ENCODE results near the gene CCDC116. TPM values are rescaled to one million over a fixed set of nuclear protein-coding genes. Genes with fewer than 3 reads are reported as not detected.

The CCDC116 gene
- total RNA-seq, 2 donors from 2014 or later: 0.27 to 3.1 TPM

DNA sequence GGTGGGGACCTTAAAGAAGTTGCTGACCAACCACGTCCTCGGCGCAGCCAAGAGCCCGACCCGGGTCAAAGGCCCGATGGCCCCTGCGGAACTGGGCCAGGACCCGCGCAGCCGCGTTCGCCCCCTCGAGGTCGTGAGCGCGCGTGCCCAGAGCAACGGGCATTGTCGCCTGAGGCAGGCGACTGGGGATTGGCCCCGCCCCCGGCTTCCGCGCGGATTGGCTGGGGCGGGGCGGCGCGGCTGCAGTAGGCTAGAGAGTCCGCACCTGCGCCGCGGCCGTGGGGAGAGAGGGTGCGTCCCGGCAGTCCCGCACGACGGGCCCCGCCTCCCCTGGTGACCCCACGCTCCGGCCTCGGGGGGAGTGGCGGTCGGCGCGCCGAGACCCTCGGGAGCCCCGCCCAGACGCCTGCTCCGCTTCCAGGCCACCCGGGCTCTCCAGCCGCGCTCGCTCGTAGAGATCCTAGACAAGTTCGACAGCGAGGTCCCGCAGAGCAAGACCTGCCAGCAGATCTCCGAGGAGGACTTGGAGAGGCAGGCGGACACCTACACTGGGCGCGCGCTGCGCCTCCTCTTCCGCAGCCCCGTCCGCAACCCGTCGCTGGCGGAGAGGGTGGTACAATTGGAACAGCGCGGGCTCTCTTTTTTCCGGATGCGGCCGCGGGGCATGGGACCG lies 24.9 kb downstream of the CCDC116 start:
- no peak overlapping the region for H3K27ac ChIP-seq
- H3K36me3 ChIP-seq: no peaks in the 10 kb centered on the region
- TF ChIP-seq POLR2AphosphoS5 (IDR thresholded peaks at IDR 0.05) (no peak), POLR2A (IDR thresholded peaks at IDR 0.05) (peak; percentile 16)
- TF ChIP-seq, protein P1, sequence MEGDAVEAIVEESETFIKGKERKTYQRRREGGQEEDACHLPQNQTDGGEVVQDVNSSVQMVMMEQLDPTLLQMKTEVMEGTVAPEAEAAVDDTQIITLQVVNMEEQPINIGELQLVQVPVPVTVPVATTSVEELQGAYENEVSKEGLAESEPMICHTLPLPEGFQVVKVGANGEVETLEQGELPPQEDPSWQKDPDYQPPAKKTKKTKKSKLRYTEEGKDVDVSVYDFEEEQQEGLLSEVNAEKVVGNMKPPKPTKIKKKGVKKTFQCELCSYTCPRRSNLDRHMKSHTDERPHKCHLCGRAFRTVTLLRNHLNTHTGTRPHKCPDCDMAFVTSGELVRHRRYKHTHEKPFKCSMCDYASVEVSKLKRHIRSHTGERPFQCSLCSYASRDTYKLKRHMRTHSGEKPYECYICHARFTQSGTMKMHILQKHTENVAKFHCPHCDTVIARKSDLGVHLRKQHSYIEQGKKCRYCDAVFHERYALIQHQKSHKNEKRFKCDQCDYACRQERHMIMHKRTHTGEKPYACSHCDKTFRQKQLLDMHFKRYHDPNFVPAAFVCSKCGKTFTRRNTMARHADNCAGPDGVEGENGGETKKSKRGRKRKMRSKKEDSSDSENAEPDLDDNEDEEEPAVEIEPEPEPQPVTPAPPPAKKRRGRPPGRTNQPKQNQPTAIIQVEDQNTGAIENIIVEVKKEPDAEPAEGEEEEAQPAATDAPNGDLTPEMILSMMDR (IDR thresholded peaks at IDR 0.05): peak in 1 of 4 experiments; percentile 26
- peak; percentile 49 for DNase-seq (ENCODE audit: low spot score)
- intact Hi-C loops (cut with DNase I): no loop called here
- H3K4me1 ChIP-seq (replicated peaks): no peaks in the 10 kb centered on the region
- H3K4me3 ChIP-seq: peak overlapping the region; percentile 24 to 41
- H3K27me3 ChIP-seq (replicated peaks; ENCODE audit: insufficient read depth): no peaks in the 10 kb centered on the region
- no peaks in the 10 kb centered on the region for H3K9me3 ChIP-seq
- 3% methylated on average over 56 of the region's 79 CpGs for WGBS

DNA sequence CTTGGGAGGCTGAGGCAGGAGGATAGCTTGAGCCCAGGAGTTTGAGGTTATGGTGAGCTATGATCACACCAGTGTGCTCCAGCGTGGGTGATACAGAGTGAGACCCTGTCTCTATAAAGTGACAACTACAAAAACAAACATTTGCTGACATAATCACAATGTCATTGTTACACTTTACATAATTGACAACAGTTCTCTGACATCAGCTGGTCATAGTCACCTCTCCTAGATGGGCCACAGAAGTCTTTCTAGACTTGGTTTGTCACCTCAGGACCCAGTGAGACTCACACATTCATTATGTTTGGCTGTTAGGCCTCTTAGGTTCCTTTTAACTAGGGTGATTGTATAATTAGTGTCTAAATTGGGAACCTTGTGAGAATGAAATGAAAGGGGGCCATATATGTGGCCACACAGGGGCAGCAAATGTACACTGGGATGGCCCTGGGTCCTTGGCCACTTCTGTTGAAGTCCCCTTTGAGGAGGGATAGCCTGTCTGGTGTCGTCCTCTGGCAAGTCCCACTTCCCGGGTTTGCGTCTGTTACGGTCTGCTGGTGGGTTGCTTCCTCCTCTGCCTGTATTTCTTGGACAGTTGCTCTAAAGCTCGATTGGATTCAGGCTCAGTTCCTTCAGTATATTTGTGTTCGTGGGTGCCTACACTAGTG lies 27.4 kb downstream of the CCDC116 start:
- Histone ChIP-seq H3K27me3 (replicated peaks; ENCODE audit: insufficient read depth) (no peaks in the 10 kb centered on the region), H3K9me3 (no peaks in the 10 kb centered on the region), H3K4me3 (no peak overlapping the region), H3K36me3 (no peaks in the 10 kb centered on the region), H3K27ac (no peak overlapping the region), H3K4me1 (replicated peaks) (no peaks in the 10 kb centered on the region)
- WGBS: 73% methylated on average over 7 of the region's 7 CpGs
- no peak for DNase-seq (ENCODE audit: low spot score)
- intact Hi-C loops (cut with DNase I): no loop called here
- no peak for TF ChIP-seq POLR2AphosphoS5 (IDR thresholded peaks at IDR 0.05)
- TF ChIP-seq POLR2A (IDR thresholded peaks at IDR 0.05): no peak
- TF ChIP-seq, protein P1 (IDR thresholded peaks at IDR 0.05): no peak

DNA sequence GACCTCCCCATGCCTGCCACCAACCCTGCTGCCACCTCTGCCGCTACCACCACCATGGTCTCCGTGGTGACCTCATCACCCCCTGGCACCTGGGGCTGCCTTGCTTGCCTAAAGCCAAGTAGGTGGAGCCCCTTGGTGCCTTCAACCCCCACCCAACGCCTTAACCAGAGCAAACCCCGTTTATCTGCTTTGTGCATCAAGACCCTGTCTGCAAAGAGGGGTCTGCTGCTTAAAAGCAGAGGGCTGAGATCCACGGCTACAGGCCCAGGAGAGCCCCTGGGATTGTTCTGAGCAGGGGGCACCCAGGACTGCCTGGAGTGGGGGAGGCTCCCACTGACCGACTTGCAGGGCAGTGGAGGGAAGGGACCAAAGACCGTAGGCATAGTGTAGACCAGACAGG lies 28.3 kb downstream of the CCDC116 start:
- no peak for DNase-seq (ENCODE audit: low spot score)
- TF ChIP-seq, protein P1 (IDR thresholded peaks at IDR 0.05): no peak
- TF ChIP-seq POLR2A (IDR thresholded peaks at IDR 0.05) (no peak), POLR2AphosphoS5 (IDR thresholded peaks at IDR 0.05) (no peak)
- H3K27me3 ChIP-seq (replicated peaks; ENCODE audit: insufficient read depth): no peaks in the 10 kb centered on the region
- no peaks in the 10 kb centered on the region for H3K36me3 ChIP-seq
- H3K27ac ChIP-seq: no peak overlapping the region
- 85% methylated on average over 7 of the region's 7 CpGs for WGBS
- intact Hi-C loops (cut with DNase I): no loop called here
- peaks cover 3% of the 10 kb centered on the region for H3K4me1 ChIP-seq (replicated peaks)
- H3K4me3 ChIP-seq: no peak overlapping the region
- H3K9me3 ChIP-seq: no peaks in the 10 kb centered on the region

- 91% methylated on average over 5 of the region's 5 CpGs for WGBS
- Histone ChIP-seq H3K4me1 (replicated peaks) (peaks cover 3% of the 10 kb centered on the region), H3K36me3 (no peaks in the 10 kb centered on the region), H3K4me3 (no peak overlapping the region), H3K9me3 (no peaks in the 10 kb centered on the region), H3K27me3 (replicated peaks; ENCODE audit: insufficient read depth) (no peaks in the 10 kb centered on the region), H3K27ac (no peak overlapping the region)
- TF ChIP-seq, protein P1 (IDR thresholded peaks at IDR 0.05): no peak
- intact Hi-C loops (cut with DNase I): no loop called here
- no peak for DNase-seq (ENCODE audit: low spot score)
Observed at GRCh38 chr22:21661991-21662390, 29.4 kb downstream of the CCDC116 start.

DNA sequence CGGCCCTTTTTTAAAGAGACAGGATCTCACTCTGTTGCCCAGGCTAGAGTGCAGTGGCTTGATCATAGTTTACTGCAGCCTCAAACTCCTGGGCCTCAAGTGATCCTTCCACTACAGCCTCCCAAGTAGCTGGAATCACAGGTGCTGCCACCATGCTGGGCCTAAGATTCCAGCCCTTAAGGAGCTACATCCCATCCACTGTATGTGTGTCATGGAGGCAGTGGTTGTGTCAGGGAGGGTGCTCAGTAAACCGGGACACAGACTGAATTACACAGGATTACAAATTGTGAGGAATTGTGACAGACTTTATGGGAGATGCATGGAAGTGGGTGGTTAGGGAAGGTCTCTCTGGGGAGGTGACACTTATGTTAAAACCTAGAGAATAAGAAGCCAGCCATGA lies 31.2 kb downstream of the CCDC116 start:
- H3K27me3 ChIP-seq (replicated peaks; ENCODE audit: insufficient read depth): no peaks in the 10 kb centered on the region
- H3K4me3 ChIP-seq: no peak overlapping the region
- TF ChIP-seq, protein P1 (IDR thresholded peaks at IDR 0.05): no peak
- TF ChIP-seq POLR2A (IDR thresholded peaks at IDR 0.05) (no peak), POLR2AphosphoS5 (IDR thresholded peaks at IDR 0.05) (no peak)
- 82% methylated on average over 1 of the region's 2 CpGs for WGBS
- H3K36me3 ChIP-seq: no peaks in the 10 kb centered on the region
- no peaks in the 10 kb centered on the region for H3K9me3 ChIP-seq
- intact Hi-C loops (cut with DNase I): no loop called here
- DNase-seq (ENCODE audit: low spot score): no peak
- peaks cover 3% of the 10 kb centered on the region for H3K4me1 ChIP-seq (replicated peaks)
- H3K27ac ChIP-seq: no peak overlapping the region

Data from prostate gland (tissue), 2 donors.